Measurements from ENCODE around the gene CALD1.

CALD1 gene

GRCh38 chr7:134851141-134851540, 71.7 kb downstream of the CALD1 start:
- TF ChIP-seq REST (IDR thresholded peaks at IDR 0.05; ENCODE audit: insufficient replicate concordance, low read depth): no peak
- TF ChIP-seq CTCF (IDR thresholded peaks at IDR 0.05; ENCODE audit: insufficient read depth, low read length): no peak
- no peak for TF ChIP-seq GABPA (IDR thresholded peaks at IDR 0.05; ENCODE audit: low read depth)
- TF ChIP-seq POLR2AphosphoS5 (IDR thresholded peaks at IDR 0.05; ENCODE audit: low read depth): no peak
- Histone ChIP-seq H3K27ac (replicated peaks) (no peak overlapping the region), H3K4me3 (replicated peaks; ENCODE audit: insufficient read depth, low read length) (no peak overlapping the region), H3K27me3 (ENCODE audit: insufficient read depth, poor library complexity, severe bottlenecking) (no peaks in the 10 kb centered on the region)
- DNase-seq (ENCODE audit: low read depth in 1 of 2, low spot score in 1 of 2): no peak

- no peak for DNase-seq (ENCODE audit: low read depth in 1 of 2, low spot score in 1 of 2)
- Histone ChIP-seq H3K27ac (replicated peaks) (no peak overlapping the region), H3K27me3 (ENCODE audit: insufficient read depth, poor library complexity, severe bottlenecking) (no peaks in the 10 kb centered on the region), H3K4me3 (replicated peaks; ENCODE audit: insufficient read depth, low read length) (no peak overlapping the region)
- TF ChIP-seq GABPA (IDR thresholded peaks at IDR 0.05; ENCODE audit: low read depth) (no peak), POLR2AphosphoS5 (IDR thresholded peaks at IDR 0.05; ENCODE audit: low read depth) (no peak), CTCF (IDR thresholded peaks at IDR 0.05; ENCODE audit: insufficient read depth, low read length) (no peak), REST (IDR thresholded peaks at IDR 0.05; ENCODE audit: insufficient replicate concordance, low read depth) (no peak), SPI1 (IDR thresholded peaks at IDR 0.05; ENCODE audit: borderline replicate concordance, low read depth) (no peak)
Measured at GRCh38 chr7:134852625-134853024, 73.2 kb downstream of the CALD1 start.

GRCh38 chr7:134854816-134855215, 75.4 kb downstream of the CALD1 start:
- no peak overlapping the region for H3K4me3 ChIP-seq (replicated peaks; ENCODE audit: insufficient read depth, low read length)

More at GRCh38 chr7:134854816-134855215, 75.4 kb downstream of the CALD1 start:
- TF ChIP-seq SPI1 (IDR thresholded peaks at IDR 0.05; ENCODE audit: borderline replicate concordance, low read depth): no peak
- TF ChIP-seq REST (IDR thresholded peaks at IDR 0.05; ENCODE audit: insufficient replicate concordance, low read depth): no peak
- TF ChIP-seq CTCF (IDR thresholded peaks at IDR 0.05; ENCODE audit: insufficient read depth, low read length): no peak
- no peaks in the 10 kb centered on the region for H3K27me3 ChIP-seq (ENCODE audit: insufficient read depth, poor library complexity, severe bottlenecking)
- no peak overlapping the region; the same call in 1 of the 2 replicates for H3K27ac ChIP-seq (replicated peaks)
- DNase-seq (ENCODE audit: low read depth in 1 of 2, low spot score in 1 of 2): peak; percentile 3 to 24

Data from HL-60 (cell line).